IMR-90 (cell line): ENCODE measurements around the gene ELF2. TPM values are rescaled to one million over a fixed set of nuclear protein-coding genes. Genes with fewer than 3 reads are reported as not detected.

ENCODE experiments used
- ATAC-seq: fragments of 200-7000 bp; cut with Tn5 transposase; 2 replicates; pipeline ENCODE4 v1.9.1; 2020; ENCODE audit warnings: low read depth, mild to moderate bottlenecking, moderate library complexity
- BruUV-seq: library from RNA; stranded (reverse); fragments of 400-500 nt; replicated peaks from 2 replicates; lab custom pipeline; 2021; lab: Mats Ljungman, UMichigan
- CTCF ChIA-PET: fragments of 300-600 bp; formaldehyde crosslinking; extraction: SDS; loops from one replicate; lab custom pipeline; 2021; ENCODE audit warnings: antibody characterized with exemption; lab: Yijun Ruan, JAX
- POLR2A ChIA-PET: fragments of 300-600 bp; sonication (Branson Sonifier 250); formaldehyde crosslinking; loops from one replicate; lab custom pipeline; 2022; ENCODE audit warnings: antibody characterized with exemption; ENCODE audit not compliant: unreplicated experiment; lab: Charles Lee
- DNase-seq: peaks from one replicate; pipeline ENCODE4 v3.0.0; 2013
- H2AFZ ChIP-seq: replicated peaks from 2 replicates; pipeline ENCODE3; 2013; ENCODE audit warnings: low read length, mild to moderate bottlenecking; ENCODE audit not compliant: poor library complexity
- H2AK5ac ChIP-seq: 2 replicates; pipeline ENCODE4 v1.6.1; 2013; ENCODE audit warnings: low read depth, low read length, inconsistent platforms
- H2AK9ac ChIP-seq: replicated peaks from 2 replicates; pipeline ENCODE3; 2013; ENCODE audit warnings: mild to moderate bottlenecking, low read depth, low read length, moderate library complexity; ENCODE audit not compliant: poor library complexity
- H2BK120ac ChIP-seq: 2 replicates; pipeline ENCODE4 v1.6.1; 2013; ENCODE audit warnings: low read depth, low read length, inconsistent platforms
- H2BK15ac ChIP-seq: 3 replicates; pipeline ENCODE4 v1.6.1; 2013; ENCODE audit warnings: low read depth, low read length, inconsistent platforms
- H2BK20ac ChIP-seq: 2 replicates; pipeline ENCODE4 v1.6.1; 2013; ENCODE audit warnings: low read depth, mild to moderate bottlenecking, inconsistent platforms, low read length, moderate library complexity
- H2BK5ac ChIP-seq: 2 replicates; pipeline ENCODE4 v1.6.1; 2013; ENCODE audit warnings: mild to moderate bottlenecking, low read depth, low read length, inconsistent platforms; ENCODE audit not compliant: poor library complexity, severe bottlenecking
- H3K14ac ChIP-seq: replicated peaks from 2 replicates; pipeline ENCODE4 v1.6.1; 2013; ENCODE audit warnings: low read depth, low read length, inconsistent platforms
- H3K18ac ChIP-seq: 2 replicates; pipeline ENCODE4 v1.6.1; 2013; ENCODE audit warnings: low read depth, low read length, control low read depth
- H3K23ac ChIP-seq: 2 replicates; pipeline ENCODE4 v1.6.1; 2013; ENCODE audit warnings: low read depth, low read length, inconsistent platforms
- H3K27ac ChIP-seq: 2 replicates; pipeline ENCODE4 v1.5.1; 2013; ENCODE audit warnings: mild to moderate bottlenecking, control low read depth, low read length; ENCODE audit not compliant: insufficient read depth
- H3K27me3 ChIP-seq: 2 replicates; pipeline ENCODE4 v1.6.1; 2013; ENCODE audit warnings: low read length; ENCODE audit not compliant: control insufficient read depth, insufficient read depth
- H3K36me3 ChIP-seq: 2 replicates; pipeline ENCODE4 v1.6.1; 2013; ENCODE audit warnings: low read length, mixed read lengths; ENCODE audit not compliant: control insufficient read depth, insufficient read depth
- H3K4ac ChIP-seq: 2 replicates; pipeline ENCODE4 v1.6.1; 2013; ENCODE audit warnings: low read depth, low read length, inconsistent platforms
- H3K4me1 ChIP-seq: 2 replicates; pipeline ENCODE4 v1.6.1; 2013; ENCODE audit warnings: low read length, mixed read lengths; ENCODE audit not compliant: control insufficient read depth, insufficient read depth
- H3K4me2 ChIP-seq: 2 replicates; pipeline ENCODE4 v1.6.1; 2013; ENCODE audit warnings: low read depth, mild to moderate bottlenecking, control low read depth, low read length, moderate library complexity
- H3K4me3 ChIP-seq: 2 replicates; pipeline ENCODE4 v1.5.1; 2013; ENCODE audit warnings: low read depth, mild to moderate bottlenecking, control low read depth, low read length, moderate library complexity; ENCODE audit not compliant: insufficient read depth
- H3K56ac ChIP-seq: 2 replicates; pipeline ENCODE4 v1.6.1; 2013; ENCODE audit warnings: low read length, inconsistent platforms; ENCODE audit not compliant: insufficient read depth; ENCODE audit errors: extremely low read depth
- H3K79me1 ChIP-seq, 2 experiments: 2 replicates each; pipeline ENCODE4 v1.6.1; 2013; ENCODE audit warnings: low read length in 2 of 2, inconsistent platforms in 1 of 2, low read depth in 1 of 2
- H3K9ac ChIP-seq: 2 replicates; pipeline ENCODE4 v1.6.1; 2013; ENCODE audit warnings: low read depth, low read length, control low read depth
- H3K9me1 ChIP-seq: 2 replicates; pipeline ENCODE4 v1.6.1; 2013; ENCODE audit warnings: low read length, inconsistent platforms; ENCODE audit not compliant: insufficient read depth
- H3K9me3 ChIP-seq: 2 replicates; pipeline ENCODE4 v1.6.1; 2013; ENCODE audit warnings: low read length; ENCODE audit not compliant: control insufficient read depth, insufficient read depth
- H4K20me1 ChIP-seq: 2 replicates; pipeline ENCODE4 v1.6.1; 2013; ENCODE audit warnings: low read length, inconsistent platforms; ENCODE audit not compliant: insufficient read depth
- H4K5ac ChIP-seq: 2 replicates; pipeline ENCODE4 v1.6.1; 2013; ENCODE audit warnings: mild to moderate bottlenecking, low read depth, low read length, control low read depth
- H4K8ac ChIP-seq, 2 experiments: 2 replicates each; pipeline ENCODE4 v1.6.1; 2013; ENCODE audit warnings: low read depth in 2 of 2, low read length in 2 of 2, control low read depth in 1 of 2, inconsistent platforms in 1 of 2
- H4K91ac ChIP-seq: 2 replicates; pipeline ENCODE4 v1.6.1; 2013; ENCODE audit warnings: low read depth, low read length, inconsistent platforms; ENCODE audit not compliant: insufficient read depth
- POLR2A ChIP-seq: IDR thresholded peaks from 2 replicates; pipeline ENCODE4 v1.6.1; 2012; ENCODE audit warnings: mild to moderate bottlenecking, low read depth, low read length
- RAD21 ChIP-seq: IDR thresholded peaks from 2 replicates; pipeline ENCODE4 v1.6.1; 2012; ENCODE audit warnings: low read length, improper control_type of control experiment
- SMC3 ChIP-seq: fragments of 150-350 bp; IDR thresholded peaks from 2 replicates; pipeline ENCODE4 v1.6.1; 2016; ENCODE audit warnings: low read depth, mild to moderate bottlenecking, antibody characterized with exemption, low read length, moderate library complexity
- WGBS, 2 experiments: methylation state at CpG; one replicate each; pipeline versions ENCODE4 v1.1.5 to v1.1.7; 2013; ENCODE audit warnings: missing lambda C conversion rate in 2 of 2; ENCODE audit not compliant: insufficient read length in 1 of 2; ENCODE audit errors: extremely low coverage in 2 of 2; 5-methylcytosine and 5-hydroxymethylcytosine counted together
- dilution Hi-C: fragments of 300-500 bp; cut with HindIII; formaldehyde crosslinking; loops from one replicate; pipeline ENCODE4 v1.14.3; 2018; ENCODE audit warnings: low sequenced_read_pairs; ENCODE audit not compliant: unreplicated experiment
- in situ Hi-C: fragments of 300-500 bp; cut with MboI; formaldehyde crosslinking; loops from 3 replicates; pipeline ENCODE4 v1.14.3; 2019; ENCODE audit warnings: low sequenced_read_pairs, inconsistent platforms, mixed read lengths
- intact Hi-C: fragments of 100-400 bp; cut with micrococcal nuclease; formaldehyde crosslinking; loops from 2 replicates; pipeline ENCODE4 v1.10.0; 2022
- polyA plus RNA-seq, 3 experiments: library from polyadenylated mRNA; depleted of rRNA; stranded (reverse); fragments of >200 nt; gene quantifications; 2 replicates each; pipeline ENCODE4 v1.2.3, GENCODE V29; 2012; ENCODE audit warnings: low replicate concordance in 1 of 3
- total RNA-seq: library from RNA; depleted of rRNA; stranded (reverse); fragments of >200 nt; gene quantifications from 2 replicates; pipeline ENCODE4 v1.2.3, GENCODE V29; 2012
- TF ChIP-seq, protein P1 (sequence below): fragments of 150-350 bp; IDR thresholded peaks from 2 replicates; pipeline ENCODE4 v1.6.1; 2016; ENCODE audit warnings: low read depth, mild to moderate bottlenecking, low read length, moderate library complexity, borderline replicate concordance
- TF ChIP-seq, protein P2 (sequence below): conservative IDR thresholded peaks from 2 replicates; pipeline ENCODE4 v1.5.1; 2012; ENCODE audit warnings: mild to moderate bottlenecking, low read depth, low read length, improper control_type of control experiment

ELF2 gene
- total and polyA plus RNA-seq, 2 of the 4 experiments (the other 2 are of a cell fraction), result 14.5 to 42.3 TPM

DNA sequence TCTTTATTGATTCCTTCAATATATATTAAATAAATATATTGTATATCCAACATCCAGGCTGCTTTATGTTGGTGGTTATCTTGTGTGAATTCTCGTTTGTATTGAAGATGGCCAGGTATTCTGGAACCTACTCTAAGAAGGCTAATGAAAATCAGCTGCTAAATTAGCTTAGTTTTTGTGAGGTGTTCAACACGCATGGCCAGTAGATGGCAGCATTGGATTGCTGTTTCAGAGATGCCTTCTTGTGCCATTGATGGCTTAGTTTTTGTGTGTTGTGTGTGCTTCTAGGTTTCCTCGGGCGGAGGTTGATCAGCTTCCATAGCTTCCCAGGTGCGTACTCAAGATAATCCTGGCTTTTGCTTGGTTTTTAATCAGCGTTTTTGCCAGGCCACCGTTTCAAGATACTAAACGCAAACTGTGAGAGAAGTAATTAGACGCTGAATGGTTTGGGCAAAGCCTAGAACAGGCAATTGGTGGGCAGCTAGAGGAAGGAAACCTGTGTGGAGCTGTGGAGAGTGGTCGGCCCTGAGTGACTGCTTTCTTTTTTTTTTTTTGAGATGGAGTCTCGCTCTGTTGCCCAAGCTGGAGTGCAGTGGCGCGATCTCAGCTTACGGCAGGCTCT lies 146.3 kb downstream of the ELF2 start:
- H4K5ac ChIP-seq, result no peak overlapping the region
- H3K4me2 ChIP-seq, result no peak overlapping the region
- no peak overlapping the region for H3K27ac ChIP-seq
- dilution Hi-C loops (no loop called here), intact Hi-C loops (loop anchor here (1.0 to 5.0 kb wide), 3 partner anchors 54 to 265 kb away; partner anchors contain the start of gene ELF2), in situ Hi-C loops (no loop called here)
- H3K27me3 ChIP-seq, result no peaks in the 10 kb centered on the region
- no peak overlapping the region for H2BK20ac ChIP-seq
- H2BK15ac ChIP-seq, result no peak overlapping the region
- no peak overlapping the region for H3K18ac ChIP-seq
- no peaks in the 10 kb centered on the region for H3K36me3 ChIP-seq
- no peak overlapping the region for H2BK5ac ChIP-seq
- H3K14ac ChIP-seq, result no peak overlapping the region
- peaks cover 9% of the 10 kb centered on the region for H3K4me1 ChIP-seq
- H2AFZ ChIP-seq, result peak overlapping the region; percentile 28
- no peak overlapping the region for H4K91ac ChIP-seq
- TF ChIP-seq, protein P1, sequence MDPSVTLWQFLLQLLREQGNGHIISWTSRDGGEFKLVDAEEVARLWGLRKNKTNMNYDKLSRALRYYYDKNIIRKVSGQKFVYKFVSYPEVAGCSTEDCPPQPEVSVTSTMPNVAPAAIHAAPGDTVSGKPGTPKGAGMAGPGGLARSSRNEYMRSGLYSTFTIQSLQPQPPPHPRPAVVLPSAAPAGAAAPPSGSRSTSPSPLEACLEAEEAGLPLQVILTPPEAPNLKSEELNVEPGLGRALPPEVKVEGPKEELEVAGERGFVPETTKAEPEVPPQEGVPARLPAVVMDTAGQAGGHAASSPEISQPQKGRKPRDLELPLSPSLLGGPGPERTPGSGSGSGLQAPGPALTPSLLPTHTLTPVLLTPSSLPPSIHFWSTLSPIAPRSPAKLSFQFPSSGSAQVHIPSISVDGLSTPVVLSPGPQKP, result no peak
- TF ChIP-seq SMC3, result peak; percentile 45
- peak; percentile 85 for TF ChIP-seq RAD21
- TF ChIP-seq, protein P2, sequence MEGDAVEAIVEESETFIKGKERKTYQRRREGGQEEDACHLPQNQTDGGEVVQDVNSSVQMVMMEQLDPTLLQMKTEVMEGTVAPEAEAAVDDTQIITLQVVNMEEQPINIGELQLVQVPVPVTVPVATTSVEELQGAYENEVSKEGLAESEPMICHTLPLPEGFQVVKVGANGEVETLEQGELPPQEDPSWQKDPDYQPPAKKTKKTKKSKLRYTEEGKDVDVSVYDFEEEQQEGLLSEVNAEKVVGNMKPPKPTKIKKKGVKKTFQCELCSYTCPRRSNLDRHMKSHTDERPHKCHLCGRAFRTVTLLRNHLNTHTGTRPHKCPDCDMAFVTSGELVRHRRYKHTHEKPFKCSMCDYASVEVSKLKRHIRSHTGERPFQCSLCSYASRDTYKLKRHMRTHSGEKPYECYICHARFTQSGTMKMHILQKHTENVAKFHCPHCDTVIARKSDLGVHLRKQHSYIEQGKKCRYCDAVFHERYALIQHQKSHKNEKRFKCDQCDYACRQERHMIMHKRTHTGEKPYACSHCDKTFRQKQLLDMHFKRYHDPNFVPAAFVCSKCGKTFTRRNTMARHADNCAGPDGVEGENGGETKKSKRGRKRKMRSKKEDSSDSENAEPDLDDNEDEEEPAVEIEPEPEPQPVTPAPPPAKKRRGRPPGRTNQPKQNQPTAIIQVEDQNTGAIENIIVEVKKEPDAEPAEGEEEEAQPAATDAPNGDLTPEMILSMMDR, result peak; percentile 89
- 0 out of 2 replicates have a peak, but pooled peaks have one; percentile 33 for TF ChIP-seq POLR2A
- H3K79me1 ChIP-seq, result peaks cover 25 to 72% of the 10 kb centered on the region in 2 experiments
- H3K9me3 ChIP-seq, result no peaks in the 10 kb centered on the region
- BruUV-seq, result no TSS peak
- no peak overlapping the region for H2BK120ac ChIP-seq
- H2AK9ac ChIP-seq, result peak overlapping the region; percentile 4
- H4K8ac ChIP-seq, result no peak overlapping the region
- H3K56ac ChIP-seq, result no peak overlapping the region
- no peak overlapping the region for H3K4me3 ChIP-seq
- no peak overlapping the region for H3K23ac ChIP-seq
- H2AK5ac ChIP-seq, result no peak overlapping the region
- ATAC-seq (peak; percentile 51), DNase-seq (peak; percentile 83)
- H3K4ac ChIP-seq, result no peak overlapping the region
- ChIA-PET POLR2A (interaction anchor here (0.5 to 1.2 kb wide), 2 partner anchors 16 to 198 kb away, joined by 3 to 13 read pairs; partner anchors contain the start of gene NOCT), CTCF (interaction anchor here (0.5 to 2.6 kb wide), 17 partner anchors 8 to 356 kb away, joined by 3 to 17 read pairs (median 3); partner anchors contain the start of gene ELF2)
- peaks cover 86% of the 10 kb centered on the region for H4K20me1 ChIP-seq
- no peak overlapping the region for H3K9ac ChIP-seq
- 17% methylated on average over 3 of the region's 14 CpGs; no CpG with 5 or more reads in 1 of the 2 experiments for WGBS, 2 experiments
- peaks cover 13% of the 10 kb centered on the region for H3K9me1 ChIP-seq
